Measurements from ENCODE around the gene MAML3.

The MAML3 gene

GRCh38 chr4:139826426-139826825 lies 327.6 kb downstream of the MAML3 start:
- no peak for DNase-seq

- no peak for DNase-seq
Observed at GRCh38 chr4:139825523-139826014, 328.4 kb downstream of the MAML3 start.

- no peak for DNase-seq
Observed at GRCh38 chr4:139824882-139825522, 329.0 kb downstream of the MAML3 start.

GRCh38 chr4:139823746-139824145 lies 330.2 kb downstream of the MAML3 start:
- DNase-seq: no peak

GRCh38 chr4:139823345-139823744 lies 330.6 kb downstream of the MAML3 start:
- DNase-seq: no peak

- DNase-seq: no peak
Observed at GRCh38 chr4:139822391-139822790, 331.6 kb downstream of the MAML3 start.

GRCh38 chr4:139819082-139819481 lies 334.9 kb downstream of the MAML3 start:
- no peak for DNase-seq

GRCh38 chr4:139817657-139818452 lies 336.1 kb downstream of the MAML3 start:
- DNase-seq: no peak

GRCh38 chr4:139816856-139817255 lies 337.1 kb downstream of the MAML3 start:
- no peak for DNase-seq

GRCh38 chr4:139815778-139816601 lies 338.0 kb downstream of the MAML3 start:
- no peak for DNase-seq

- no peak for DNase-seq
Observed at GRCh38 chr4:139814323-139815015, 339.5 kb downstream of the MAML3 start.

- no peak for DNase-seq
Observed at GRCh38 chr4:139813881-139814280, 340.1 kb downstream of the MAML3 start.

GRCh38 chr4:139810710-139811109 lies 343.3 kb downstream of the MAML3 start:
- DNase-seq: no peak

GRCh38 chr4:139809757-139810140 lies 344.2 kb downstream of the MAML3 start:
- DNase-seq: no peak

- no peak for DNase-seq
Observed at GRCh38 chr4:139808808-139809756, 344.9 kb downstream of the MAML3 start.

GRCh38 chr4:139808381-139808807 lies 345.6 kb downstream of the MAML3 start:
- no peak for DNase-seq

- DNase-seq: no peak
Observed at GRCh38 chr4:139807483-139807882, 346.5 kb downstream of the MAML3 start.

- no peak for DNase-seq
Observed at GRCh38 chr4:139806929-139807328, 347.1 kb downstream of the MAML3 start.

- DNase-seq: no peak
Observed at GRCh38 chr4:139802931-139803330, 351.1 kb downstream of the MAML3 start.

- no peak for DNase-seq
Observed at GRCh38 chr4:139802488-139802887, 351.5 kb downstream of the MAML3 start.

- DNase-seq: no peak
Observed at GRCh38 chr4:139801895-139802294, 352.1 kb downstream of the MAML3 start.

GRCh38 chr4:139800082-139800481 lies 353.9 kb downstream of the MAML3 start:
- no peak for DNase-seq
